HG03520 (cell line): Measurements from ENCODE around the gene WDTC1.
"Not testable (repeated sequence)": the region's sequence is repeated elsewhere in the genome, so short reads cannot be mapped to it uniquely, and the experiment has no call there.

Experiments
- ATAC-seq: cut with Tn5 transposase; IDR thresholded peaks from one replicate; pipeline ENCODE4 v1.9.1; 2021; ENCODE audit warnings: mild to moderate bottlenecking, moderate library complexity; ENCODE audit not compliant: unreplicated experiment

Gene WDTC1

GRCh38 chr1:27234049-27234882, at the start of gene WDTC1:
TSS of gene WDTC1 (plus strand) at chr1:27234632. CDS start at chr1:27261055, 26,423 bp downstream.
- peak; percentile 88 for ATAC-seq

GRCh38 chr1:27184665-27185064, 49.8 kb upstream of the WDTC1 start:
- not testable (repeated sequence) for ATAC-seq

GRCh38 chr1:27192039-27192529, 42.3 kb upstream of the WDTC1 start:
- no peak for ATAC-seq

- ATAC-seq, result no peak
Observed at GRCh38 chr1:27193194-27193593, 41.2 kb upstream of the WDTC1 start.

- ATAC-seq, result no peak
Observed at GRCh38 chr1:27201295-27201694, 33.1 kb upstream of the WDTC1 start.

GRCh38 chr1:27203946-27204345, 30.5 kb upstream of the WDTC1 start:
- ATAC-seq, result no peak

- ATAC-seq, result not testable (repeated sequence)
Observed at GRCh38 chr1:27207238-27207637, 27.2 kb upstream of the WDTC1 start.

- not testable (repeated sequence) for ATAC-seq
Observed at GRCh38 chr1:27208143-27208850, 26.1 kb upstream of the WDTC1 start.

- ATAC-seq, result no peak
Observed at GRCh38 chr1:27216466-27216865, 18.0 kb upstream of the WDTC1 start.

- ATAC-seq, result no peak
Observed at GRCh38 chr1:27217401-27217800, 17.0 kb upstream of the WDTC1 start.

GRCh38 chr1:27218736-27219135, 15.7 kb upstream of the WDTC1 start:
- ATAC-seq, result no peak

- ATAC-seq, result no peak
Observed at GRCh38 chr1:27220096-27220495, 14.3 kb upstream of the WDTC1 start.

- ATAC-seq, result not testable (repeated sequence)
Observed at GRCh38 chr1:27220702-27221497, 13.5 kb upstream of the WDTC1 start.

- no peak for ATAC-seq
Observed at GRCh38 chr1:27225621-27226020, 8.8 kb upstream of the WDTC1 start.

- no peak for ATAC-seq
Observed at GRCh38 chr1:27227765-27228164, 6.7 kb upstream of the WDTC1 start.

GRCh38 chr1:27233667-27234048, 774 bp upstream of the WDTC1 start:
- no peak for ATAC-seq

GRCh38 chr1:27235827-27236226, 1.4 kb downstream of the WDTC1 start:
- ATAC-seq, result no peak

- no peak for ATAC-seq
Observed at GRCh38 chr1:27237112-27237511, 2.7 kb downstream of the WDTC1 start.

- ATAC-seq, result no peak
Observed at GRCh38 chr1:27238032-27238431, 3.6 kb downstream of the WDTC1 start.

GRCh38 chr1:27241677-27242076, 7.2 kb downstream of the WDTC1 start:
- ATAC-seq, result no peak

- not testable (repeated sequence) for ATAC-seq
Observed at GRCh38 chr1:27243665-27244064, 9.2 kb downstream of the WDTC1 start.
